K562 (cell line): ENCODE measurements around the gene APOBEC3A. TPM values are rescaled to one million over a fixed set of nuclear protein-coding genes. Genes with fewer than 3 reads are reported as not detected.
A peak's percentile ranks its signal among the peaks of the same experiment; 100 is the strongest.

Source experiments
- ATAC-seq: fragments of 200-7000 bp; cut with Tn5 transposase; 3 replicates; pipeline ENCODE4 v1.9.1; 2020; ENCODE audit warnings: moderate library complexity
- BruUV-seq: library from RNA; stranded (reverse); fragments of 400-500 nt; replicated peaks from 2 replicates; lab custom pipeline; 2021; lab: Mats Ljungman, UMichigan
- CTCF ChIA-PET: fragments of 300-600 bp; formaldehyde crosslinking; extraction: SDS; loops from one replicate; lab custom pipeline; 2021; ENCODE audit warnings: low intra/inter-chr PET ratio; lab: Yijun Ruan, JAX
- POLR2A ChIA-PET: fragments of 300-600, 350-650 bp; sonication (Branson Sonifier 250); formaldehyde crosslinking; extraction: SDS; loops from one replicate; lab custom pipeline; 2021; ENCODE audit warnings: antibody characterized with exemption, inconsistent platforms; lab: Yijun Ruan, JAX
- DNase-seq, 4 experiments: peaks; one replicate each; pipeline versions ENCODE4 v3.0.0 to v3.0.0-alpha.2; 2011 to 2018; ENCODE audit warnings: low spot score in 3 of 4, mixed read lengths in 3 of 4; ENCODE audit errors: extremely low read depth in 1 of 4
- FAIRE-seq: peaks from 2 replicates; lab custom pipeline; 2011; peaks lifted over from hg19 to GRCh38; lab: Jason Lieb, UNC
- H2AFZ ChIP-seq: 2 replicates; pipeline ENCODE4 v1.6.0; 2011; ENCODE audit warnings: low read depth, low read length, control low read depth, inconsistent platforms
- H3K27ac ChIP-seq: fragments of 200-600 bp; 3 replicates; pipeline ENCODE4 v1.8.0; 2011; ENCODE audit warnings: low read depth, mild to moderate bottlenecking, control low read depth, inconsistent platforms, low read length, moderate library complexity, mixed read lengths; ENCODE audit errors: extremely low read depth
- H3K27me3 ChIP-seq, 2 experiments: fragments of 300-600 bp in 1 of 2; 2 replicates in 1 of 2; 3 replicates in 1 of 2; pipeline versions ENCODE4 v1.6.0 to v1.8.0; 2011; ENCODE audit warnings: inconsistent platforms in 2 of 2, low read length in 2 of 2, mild to moderate bottlenecking in 1 of 2, mixed read lengths in 1 of 2, moderate library complexity in 1 of 2; ENCODE audit not compliant: control insufficient read depth in 2 of 2, insufficient read depth in 2 of 2
- H3K36me3 ChIP-seq: fragments of 300-600 bp; 3 replicates; pipeline ENCODE4 v1.8.0; 2011; ENCODE audit warnings: mild to moderate bottlenecking, low read length, inconsistent platforms; ENCODE audit not compliant: control insufficient read depth, insufficient read depth
- H3K4me1 ChIP-seq, 2 experiments: fragments of 200-600 bp in 1 of 2; replicated peaks in 1 of 2; 2 replicates in 1 of 2; 3 replicates in 1 of 2; pipeline versions ENCODE4 v1.5.1 to v1.8.0; 2011; ENCODE audit warnings: inconsistent platforms in 2 of 2, low read length in 2 of 2, mild to moderate bottlenecking in 1 of 2, mixed read lengths in 1 of 2, moderate library complexity in 1 of 2; ENCODE audit not compliant: control insufficient read depth in 2 of 2, insufficient read depth in 2 of 2
- H3K4me2 ChIP-seq: 2 replicates; pipeline ENCODE4 v1.6.1; 2011; ENCODE audit warnings: low read length, control low read depth, inconsistent platforms, mixed read lengths; ENCODE audit not compliant: insufficient read depth
- H3K4me3 ChIP-seq: fragments of 200-600 bp; sonication (generic), shearing (Covaris generic); 2 replicates; pipeline ENCODE4 v1.5.1; 2016; ENCODE audit warnings: control low read depth, inconsistent platforms
- H3K79me2 ChIP-seq: fragments of 200-600 bp; 3 replicates; pipeline ENCODE4 v1.8.0; 2011; ENCODE audit warnings: low read length, inconsistent platforms; ENCODE audit not compliant: control insufficient read depth, insufficient read depth
- H3K9ac ChIP-seq, 2 experiments: 2 replicates each; pipeline versions ENCODE4 v1.6.0 to v1.6.1; 2011; ENCODE audit warnings: low read depth in 2 of 2, low read length in 2 of 2, control low read depth in 1 of 2, inconsistent platforms in 1 of 2, mild to moderate bottlenecking in 1 of 2, mixed read lengths in 1 of 2; ENCODE audit not compliant: insufficient read depth in 1 of 2
- H3K9me1 ChIP-seq: one replicate; pipeline ENCODE4 v1.6.0; 2011; ENCODE audit warnings: inconsistent platforms, mild to moderate bottlenecking, low read length, moderate library complexity; ENCODE audit not compliant: control insufficient read depth, insufficient read depth
- H3K9me3 ChIP-seq: replicated peaks from 2 replicates; pipeline ENCODE4 v1.5.1; 2011; ENCODE audit warnings: low read depth, low read length, inconsistent platforms; ENCODE audit not compliant: control insufficient read depth, insufficient read depth
- H4K20me1 ChIP-seq: replicated peaks from 2 replicates; pipeline ENCODE4 v1.6.1; 2011; ENCODE audit warnings: low read length, inconsistent platforms, mixed read lengths; ENCODE audit not compliant: control insufficient read depth, insufficient read depth
- ADNP ChIP-seq: fragments of 200-800 bp; sonication (Bioruptor generic); IDR thresholded peaks from 2 replicates; pipeline ENCODE4 v1.6.1; 2016; ENCODE audit warnings: missing genetic modification characterization, missing compliant biosample characterization
- BDP1 ChIP-seq: IDR thresholded peaks from 3 replicates; pipeline ENCODE4 v1.6.1; 2011; ENCODE audit not compliant: insufficient read length, insufficient read depth
- HCFC1 ChIP-seq: IDR thresholded peaks from 2 replicates; pipeline ENCODE4 v1.6.1; 2012; ENCODE audit warnings: low read depth, low read length, improper control_type of control experiment
- IFI16 ChIP-seq: fragments of 250-450 bp; sonication (Bioruptor Pico); IDR thresholded peaks from 2 replicates; pipeline ENCODE4 v2.1.2; 2022; ENCODE audit warnings: mild to moderate bottlenecking, inconsistent platforms
- NFE2L1 ChIP-seq: fragments of 450-650 bp; IDR thresholded peaks from 2 replicates; pipeline ENCODE4 v1.6.1; 2016; ENCODE audit warnings: missing genetic modification characterization, low read depth, mild to moderate bottlenecking, missing compliant biosample characterization, moderate library complexity, borderline replicate concordance
- POLR2H ChIP-seq: IDR thresholded peaks from 2 replicates; pipeline ENCODE4 v1.6.1; 2016; ENCODE audit warnings: missing genetic modification characterization, low read depth, mild to moderate bottlenecking, control low read depth, missing compliant biosample characterization, moderate library complexity
- RB1 ChIP-seq: fragments of 450-650 bp; IDR thresholded peaks from 2 replicates; pipeline ENCODE4 v1.6.1; 2017; ENCODE audit warnings: low read depth, mild to moderate bottlenecking
- SUPT5H ChIP-seq: fragments of 450-650 bp; IDR thresholded peaks from 2 replicates; pipeline ENCODE4 v1.6.1; 2016
- TSC22D4 ChIP-seq: fragments of 450-650 bp; IDR thresholded peaks from 2 replicates; pipeline ENCODE4 v1.6.1; 2016; ENCODE audit warnings: missing genetic modification characterization, missing biosample characterization, control low read depth
- XRCC5 ChIP-seq: fragments of 200-400 bp; formaldehyde crosslinking; IDR thresholded peaks from 2 replicates; pipeline ENCODE4 v1.6.1; 2017; ENCODE audit warnings: low read depth, mild to moderate bottlenecking, low read length
- WGBS: fragments of 100-300 bp; shearing (Covaris generic); methylation state at CpG from one replicate; pipeline ENCODE4 v1.1.6; 2016; ENCODE audit warnings: low coverage, mixed read lengths; ENCODE audit not compliant: insufficient coverage; ENCODE audit errors: missing lambda C conversion rate; 5-methylcytosine and 5-hydroxymethylcytosine counted together
- in situ Hi-C: fragments of 300-500 bp; cut with MboI; formaldehyde crosslinking; loops from 4 replicates; pipeline ENCODE4 v1.15.0; 2018; ENCODE audit warnings: inconsistent platforms, mixed read lengths
- intact Hi-C: fragments of 100-400 bp; cut with micrococcal nuclease; formaldehyde crosslinking; loops from 2 replicates; pipeline ENCODE4 v1.14.2; 2022
- polyA plus RNA-seq, 8 experiments: library from polyadenylated mRNA; depleted of rRNA in 4 of 8; stranded (reverse) in 5 of 8; unstranded in 3 of 8; fragments of >200 nt; fragmentation: Nextera tagmentation in 2 of 8; fragmentation: Illumina TruSeq in 1 of 8; extraction: Ambion mirVana in 2 of 8; extraction: Trizol in 1 of 8; gene quantifications; 2 replicates each; pipeline versions ENCODE4 v1.2.1 to v1.2.3, GENCODE V29; 2011 to 2014; ENCODE audit warnings: inconsistent platforms in 1 of 8, missing spikeins in 1 of 8
- total RNA-seq, 7 experiments: library from RNA; depleted of rRNA in 6 of 7; stranded (reverse); fragments of >200 nt in 6 of 7; fragmentation: Illumina TruSeq in 2 of 7; extraction: Trizol in 2 of 7; gene quantifications; 2 replicates each; pipeline versions ENCODE4 v1.2.1 to v1.2.3, GENCODE V29; 2011 to 2021; ENCODE audit warnings: low replicate concordance in 1 of 7
- TF ChIP-seq, protein P1 (sequence below): fragments of 450-650 bp; IDR thresholded peaks from 2 replicates; pipeline ENCODE4 v1.6.1; 2018; ENCODE audit warnings: mild to moderate bottlenecking, low read depth; ENCODE audit not compliant: partially characterized antibody
- TF ChIP-seq, protein P2 (sequence below): fragments of 450-650 bp; IDR thresholded peaks from 2 replicates; pipeline ENCODE4 v1.7.1; 2018; ENCODE audit warnings: mild to moderate bottlenecking, low read depth; ENCODE audit not compliant: partially characterized antibody
- TF ChIP-seq, protein P3 (sequence below): IDR thresholded peaks from 2 replicates; pipeline ENCODE4 v1.6.1; 2016; ENCODE audit warnings: missing genetic modification characterization, missing compliant biosample characterization
- TF ChIP-seq, protein P4 (sequence below): sonication (generic); formaldehyde crosslinking; IDR thresholded peaks from 2 replicates; pipeline ENCODE4 v1.8.1; 2023; ENCODE audit warnings: mild to moderate bottlenecking, missing genetic modification reagents

APOBEC3A gene
- total and polyA plus RNA-seq, 9 of the 15 experiments (the other 6 are each of a cell fraction or from before 2014, with no cell fraction given) = 0.04 TPM; not detected in 8

DNA sequence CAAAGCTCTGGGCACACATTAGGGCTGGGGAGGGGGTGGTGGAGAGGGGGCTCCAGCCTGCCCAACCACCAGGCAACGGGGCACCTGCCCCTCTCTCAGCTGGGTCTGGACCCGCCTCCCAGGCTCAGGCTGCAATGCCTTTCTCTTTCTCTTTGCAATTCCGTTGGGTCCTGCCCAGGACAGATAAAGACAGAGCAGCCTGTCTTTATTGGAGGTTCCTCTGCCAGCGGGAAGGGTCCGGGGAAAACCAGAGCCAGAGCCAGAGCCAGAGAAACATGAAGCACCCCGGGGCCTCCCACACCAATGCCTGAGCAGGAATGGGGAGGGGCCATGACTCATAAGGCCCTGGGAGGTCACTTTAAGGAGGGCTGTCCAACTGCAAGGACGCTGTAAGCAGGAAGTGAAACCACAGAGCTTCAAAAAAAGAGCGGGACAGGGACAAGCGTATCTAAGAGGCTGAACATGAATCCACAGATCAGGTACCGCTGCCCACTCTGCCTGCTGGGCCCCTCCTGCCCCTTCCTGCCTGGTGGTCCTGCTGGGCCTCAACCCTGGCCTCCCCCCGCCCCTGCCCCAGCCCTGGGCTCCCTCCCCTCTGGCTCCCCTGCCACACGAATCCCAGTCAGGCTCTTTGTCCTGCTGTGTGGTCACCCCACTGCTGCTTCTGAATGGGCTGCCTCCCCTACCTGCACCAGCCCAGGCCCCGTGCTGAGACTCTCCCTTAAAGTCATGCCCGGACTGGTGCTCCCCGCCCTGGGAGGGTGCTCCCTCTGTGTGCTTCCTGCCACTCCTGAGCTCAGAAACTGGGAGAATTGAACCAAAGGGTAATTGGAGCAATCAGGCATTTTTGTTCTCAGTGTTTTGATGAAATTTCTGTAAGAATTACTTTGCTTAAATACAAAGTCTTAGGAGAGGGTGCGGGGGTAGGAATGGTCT, 24.9 kb downstream of the APOBEC3A start, which contains the start of gene APOBEC3B:
Gene APOBEC3B, plus strand, starts transcription at position 356 of the 936 bp plus-strand sequence. Its CDS starts 107 bp downstream, at position 463.
- H3K4me2 ChIP-seq = peak within 1 kb of the TSS; percentile 78
- TSS peak; percentile 72 for BruUV-seq
- ChIA-PET CTCF (no interaction called here), POLR2A (interaction anchor here (0.6 to 0.9 kb wide), 4 partner anchors 11 to 337 kb away, joined by 3 read pairs; partner anchors contain the start of gene RPL3)
- WGBS = 8% methylated on average over 8 of the region's 16 CpGs
- 0 out of 3 replicates have a peak, but pooled peaks cover 3% of the 10 kb centered on the region for H3K36me3 ChIP-seq
- FAIRE-seq = peak; percentile 99
- in situ Hi-C loops (no loop called here), intact Hi-C loops (no loop called here)
- no peaks in the 10 kb centered on the region for H3K9me1 ChIP-seq
- no peaks in the 10 kb centered on the region for H4K20me1 ChIP-seq
- H3K4me1 ChIP-seq = peaks cover 7 to 26% of the 10 kb centered on the region in 2 experiments; a peak in 4 of 5 replicates
- peak; percentile 97 for ATAC-seq
- no peaks in the 10 kb centered on the region for H3K27me3 ChIP-seq
- DNase-seq = peak; percentile 76 to 92 (median 83)
- H3K9ac ChIP-seq = peak within 1 kb of the TSS; percentile 66 to 88
- peak within 1 kb of the TSS; percentile 90 for H3K27ac ChIP-seq
- H3K4me3 ChIP-seq = peak within 1 kb of the TSS; percentile 48
- H3K9me3 ChIP-seq = peaks cover 9% of the 10 kb centered on the region
- H3K79me2 ChIP-seq = peaks cover 10% of the 10 kb centered on the region
- H2AFZ ChIP-seq = peak within 1 kb of the TSS; percentile 81
- TF ChIP-seq HCFC1 (no peak), NFE2L1 (tag) (no peak), TSC22D4 (tag) (no peak), ADNP (tag) (no peak), BDP1 (no peak), IFI16 (CRISPR knock-in tag) (no peak), POLR2H (tag) (peak; percentile 31; the same call in 1 of the 2 replicates), SUPT5H (peak; percentile 58), RB1 (no peak), XRCC5 (0 out of 2 replicates have a peak, but pooled peaks have one; percentile 32)
- TF ChIP-seq, protein P1, sequence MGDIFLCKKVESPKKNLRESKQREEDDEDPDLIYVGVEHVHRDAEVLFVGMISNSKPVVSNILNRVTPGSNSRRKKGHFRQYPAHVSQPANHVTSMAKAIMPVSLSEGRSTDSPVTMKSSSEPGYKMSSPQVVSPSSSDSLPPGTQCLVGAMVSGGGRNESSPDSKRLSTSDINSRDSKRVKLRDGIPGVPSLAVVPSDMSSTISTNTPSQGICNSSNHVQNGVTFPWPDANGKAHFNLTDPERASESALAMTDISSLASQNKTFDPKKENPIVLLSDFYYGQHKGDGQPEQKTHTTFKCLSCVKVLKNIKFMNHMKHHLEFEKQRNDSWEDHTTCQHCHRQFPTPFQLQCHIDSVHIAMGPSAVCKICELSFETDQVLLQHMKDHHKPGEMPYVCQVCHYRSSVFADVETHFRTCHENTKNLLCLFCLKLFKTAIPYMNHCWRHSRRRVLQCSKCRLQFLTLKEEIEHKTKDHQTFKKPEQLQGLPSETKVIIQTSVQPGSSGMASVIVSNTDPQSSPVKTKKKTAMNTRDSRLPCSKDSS = no peak
- TF ChIP-seq, protein P2, sequence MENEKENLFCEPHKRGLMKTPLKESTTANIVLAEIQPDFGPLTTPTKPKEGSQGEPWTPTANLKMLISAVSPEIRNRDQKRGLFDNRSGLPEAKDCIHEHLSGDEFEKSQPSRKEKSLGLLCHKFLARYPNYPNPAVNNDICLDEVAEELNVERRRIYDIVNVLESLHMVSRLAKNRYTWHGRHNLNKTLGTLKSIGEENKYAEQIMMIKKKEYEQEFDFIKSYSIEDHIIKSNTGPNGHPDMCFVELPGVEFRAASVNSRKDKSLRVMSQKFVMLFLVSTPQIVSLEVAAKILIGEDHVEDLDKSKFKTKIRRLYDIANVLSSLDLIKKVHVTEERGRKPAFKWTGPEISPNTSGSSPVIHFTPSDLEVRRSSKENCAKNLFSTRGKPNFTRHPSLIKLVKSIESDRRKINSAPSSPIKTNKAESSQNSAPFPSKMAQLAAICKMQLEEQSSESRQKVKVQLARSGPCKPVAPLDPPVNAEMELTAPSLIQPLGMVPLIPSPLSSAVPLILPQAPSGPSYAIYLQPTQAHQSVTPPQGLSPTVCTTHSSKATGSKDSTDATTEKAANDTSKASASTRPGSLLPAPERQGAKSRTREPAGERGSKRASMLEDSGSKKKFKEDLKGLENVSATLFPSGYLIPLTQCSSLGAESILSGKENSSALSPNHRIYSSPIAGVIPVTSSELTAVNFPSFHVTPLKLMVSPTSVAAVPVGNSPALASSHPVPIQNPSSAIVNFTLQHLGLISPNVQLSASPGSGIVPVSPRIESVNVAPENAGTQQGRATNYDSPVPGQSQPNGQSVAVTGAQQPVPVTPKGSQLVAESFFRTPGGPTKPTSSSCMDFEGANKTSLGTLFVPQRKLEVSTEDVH = no peak
- TF ChIP-seq, protein P3, sequence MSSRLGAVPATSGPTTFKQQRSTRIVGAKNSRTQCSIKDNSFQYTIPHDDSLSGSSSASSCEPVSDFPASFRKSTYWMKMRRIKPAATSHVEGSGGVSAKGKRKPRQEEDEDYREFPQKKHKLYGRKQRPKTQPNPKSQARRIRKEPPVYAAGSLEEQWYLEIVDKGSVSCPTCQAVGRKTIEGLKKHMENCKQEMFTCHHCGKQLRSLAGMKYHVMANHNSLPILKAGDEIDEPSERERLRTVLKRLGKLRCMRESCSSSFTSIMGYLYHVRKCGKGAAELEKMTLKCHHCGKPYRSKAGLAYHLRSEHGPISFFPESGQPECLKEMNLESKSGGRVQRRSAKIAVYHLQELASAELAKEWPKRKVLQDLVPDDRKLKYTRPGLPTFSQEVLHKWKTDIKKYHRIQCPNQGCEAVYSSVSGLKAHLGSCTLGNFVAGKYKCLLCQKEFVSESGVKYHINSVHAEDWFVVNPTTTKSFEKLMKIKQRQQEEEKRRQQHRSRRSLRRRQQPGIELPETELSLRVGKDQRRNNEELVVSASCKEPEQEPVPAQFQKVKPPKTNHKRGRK (tag) = no peak
- TF ChIP-seq, protein P4, sequence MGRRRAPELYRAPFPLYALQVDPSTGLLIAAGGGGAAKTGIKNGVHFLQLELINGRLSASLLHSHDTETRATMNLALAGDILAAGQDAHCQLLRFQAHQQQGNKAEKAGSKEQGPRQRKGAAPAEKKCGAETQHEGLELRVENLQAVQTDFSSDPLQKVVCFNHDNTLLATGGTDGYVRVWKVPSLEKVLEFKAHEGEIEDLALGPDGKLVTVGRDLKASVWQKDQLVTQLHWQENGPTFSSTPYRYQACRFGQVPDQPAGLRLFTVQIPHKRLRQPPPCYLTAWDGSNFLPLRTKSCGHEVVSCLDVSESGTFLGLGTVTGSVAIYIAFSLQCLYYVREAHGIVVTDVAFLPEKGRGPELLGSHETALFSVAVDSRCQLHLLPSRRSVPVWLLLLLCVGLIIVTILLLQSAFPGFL (CRISPR knock-in tag) = no peak
